Retinal pigment epithelial cell (primary cell): ENCODE data around the gene PMIS2.

Experiments
- DNase-seq: peaks from one replicate; pipeline ENCODE4 v3.0.0-alpha.2; 2010; ENCODE audit warnings: low read depth
- H3K4me3 ChIP-seq: 2 replicates; pipeline ENCODE4 v1.5.1; 2011; ENCODE audit warnings: mild to moderate bottlenecking, low read length, control low read depth, moderate library complexity
- CTCF ChIP-seq: conservative IDR thresholded peaks from 2 replicates; pipeline ENCODE4 v1.5.1; 2011; ENCODE audit warnings: low read depth, low read length, control low read depth, inconsistent platforms

Gene PMIS2

DNA sequence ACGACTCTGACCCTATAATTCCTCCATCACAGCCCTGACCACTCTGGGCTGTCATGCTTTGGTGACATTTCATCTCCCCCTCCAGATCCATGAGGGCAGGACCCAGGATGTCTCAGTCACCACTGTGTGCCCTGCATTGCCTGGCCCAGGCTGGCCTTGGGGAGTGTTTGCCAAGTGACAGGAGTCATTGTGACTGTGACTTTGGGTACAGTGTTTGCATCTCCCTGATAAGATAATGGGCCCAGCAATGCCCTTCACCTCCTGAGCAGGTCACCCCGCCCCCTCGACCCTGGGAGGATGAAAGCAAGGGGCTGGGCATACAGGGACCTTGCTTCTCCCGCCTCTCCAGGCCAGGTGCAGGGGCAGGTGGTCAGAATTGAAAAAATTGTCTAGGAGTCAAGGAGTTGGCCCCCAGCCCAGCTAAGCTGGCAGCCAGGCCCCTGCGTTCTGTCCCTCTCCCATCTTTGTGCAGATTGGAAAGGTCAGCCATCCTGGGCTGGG is 16.6 kb upstream of the PMIS2 start:
- H3K4me3 ChIP-seq: no peak overlapping the region
- TF ChIP-seq CTCF: no peak
- DNase-seq: no peak

DNA sequence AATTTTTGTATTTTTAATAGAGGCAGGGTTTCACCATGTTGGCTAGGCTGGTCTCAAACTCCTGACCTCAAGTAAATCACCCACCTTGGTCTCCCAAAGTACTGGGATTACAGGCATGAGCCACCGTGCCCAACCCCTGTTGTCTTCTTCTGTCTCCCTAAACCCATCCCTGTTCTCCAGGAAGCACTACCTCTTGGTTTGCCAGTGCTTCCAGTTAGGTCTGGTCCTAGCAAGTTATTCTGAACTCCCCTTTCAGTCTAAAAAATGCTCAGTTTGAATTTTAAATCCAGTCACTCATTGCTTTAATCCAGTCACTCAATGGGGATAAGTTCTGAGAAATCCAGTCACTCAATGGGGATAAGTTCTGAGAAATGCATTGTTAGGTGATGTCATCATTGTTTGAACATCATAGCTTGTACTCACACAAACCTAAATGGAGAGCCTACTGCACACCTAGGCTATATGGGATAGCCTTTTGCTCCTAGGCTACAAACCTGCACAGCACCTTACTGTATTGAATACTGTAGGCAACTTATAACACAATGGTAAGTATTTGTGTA is 14.5 kb upstream of the PMIS2 start:
- TF ChIP-seq CTCF: no peak
- no peak for DNase-seq
- no peak overlapping the region for H3K4me3 ChIP-seq

- TF ChIP-seq CTCF: no peak
- no peak for DNase-seq
- no peak overlapping the region for H3K4me3 ChIP-seq
Observed at GRCh38 chr19:35577918-35578317, 8.1 kb upstream of the PMIS2 start.

GRCh38 chr19:35578707-35579106 is 7.3 kb upstream of the PMIS2 start:
- no peak overlapping the region for H3K4me3 ChIP-seq

GRCh38 chr19:35582760-35583159 is 3.2 kb upstream of the PMIS2 start:
- no peak for TF ChIP-seq CTCF
- DNase-seq: no peak
- H3K4me3 ChIP-seq: no peak overlapping the region

More at GRCh38 chr19:35578707-35579106, 7.3 kb upstream of the PMIS2 start:
- no peak for TF ChIP-seq CTCF
- no peak for DNase-seq

- DNase-seq: no peak
- no peak overlapping the region for H3K4me3 ChIP-seq
- no peak for TF ChIP-seq CTCF
Observed at GRCh38 chr19:35587321-35587720, 1.3 kb downstream of the PMIS2 start.

DNA sequence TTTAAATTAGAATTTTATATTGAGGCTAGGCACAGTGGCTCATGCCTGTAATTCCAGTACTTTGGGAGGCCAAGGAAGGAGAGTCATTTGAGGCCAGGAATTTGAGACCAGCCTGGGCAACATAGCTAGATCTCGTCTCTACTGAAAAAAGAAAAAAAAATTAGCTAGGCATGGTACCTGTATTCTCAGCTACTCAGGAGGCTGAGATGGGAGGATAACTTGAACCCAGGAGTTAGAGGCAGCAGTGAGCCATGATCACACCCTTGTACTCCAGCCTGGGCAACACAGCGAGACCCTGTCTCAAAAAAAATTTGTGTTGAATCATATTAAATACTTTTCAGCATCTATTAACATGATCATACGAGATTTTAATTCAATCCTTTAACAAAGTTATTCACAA is 4.9 kb downstream of the PMIS2 start:
- no peak for TF ChIP-seq CTCF
- H3K4me3 ChIP-seq: no peak overlapping the region
- no peak for DNase-seq
